DOHH2 (cell line): ENCODE measurements around the gene FNDC10.

Source experiments
- EZH2phosphoT487 ChIP-seq: fragments of 200-600 bp; sonication (generic); IDR thresholded peaks from 2 replicates; pipeline ENCODE4 v1.6.1; 2017; ENCODE audit warnings: borderline replicate concordance, mild to moderate bottlenecking, antibody characterized with exemption, low read length, moderate library complexity, mixed read lengths
- TF ChIP-seq, protein P1 (sequence below): fragments of 200-600 bp; sonication (generic); IDR thresholded peaks from one replicate; pipeline ENCODE4 v1.5.1; 2014; ENCODE audit warnings: antibody characterized with exemption, mild to moderate bottlenecking, low read depth, low read length; ENCODE audit not compliant: poor library complexity, severe bottlenecking

DNA sequence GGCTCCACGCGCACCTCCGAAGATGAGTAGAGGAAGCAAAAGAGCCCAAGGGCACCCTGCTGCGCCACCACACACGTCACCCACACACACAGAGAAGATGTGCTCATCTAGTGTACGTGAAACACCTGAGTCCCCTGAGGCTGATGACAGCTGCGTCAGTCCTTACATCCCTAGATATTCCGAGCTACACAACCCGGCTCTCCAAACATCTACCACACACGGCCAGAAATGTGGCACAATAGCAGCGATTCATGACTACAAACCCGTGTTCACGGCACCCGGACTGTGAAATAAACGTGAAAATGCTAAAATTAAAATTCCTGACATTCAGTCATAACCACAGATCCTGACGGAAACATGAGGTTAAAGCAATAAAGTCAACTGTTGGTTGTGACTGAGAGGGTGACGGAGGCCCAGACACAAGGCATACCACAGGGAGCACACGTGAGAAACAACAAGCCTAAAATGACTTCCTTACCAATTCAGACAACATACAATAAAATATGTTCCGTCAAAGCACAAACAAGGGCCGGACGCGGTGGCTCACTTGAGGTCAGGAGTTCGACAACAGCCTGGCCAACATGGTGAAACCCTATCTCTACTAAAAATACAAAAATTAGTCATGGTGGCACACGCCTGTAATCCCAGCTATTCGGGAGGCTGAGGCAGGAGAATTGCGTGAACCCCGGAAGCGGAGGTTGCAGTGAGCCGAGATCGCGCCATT, 32.6 kb downstream of the FNDC10 start:
- TF ChIP-seq, protein P1, sequence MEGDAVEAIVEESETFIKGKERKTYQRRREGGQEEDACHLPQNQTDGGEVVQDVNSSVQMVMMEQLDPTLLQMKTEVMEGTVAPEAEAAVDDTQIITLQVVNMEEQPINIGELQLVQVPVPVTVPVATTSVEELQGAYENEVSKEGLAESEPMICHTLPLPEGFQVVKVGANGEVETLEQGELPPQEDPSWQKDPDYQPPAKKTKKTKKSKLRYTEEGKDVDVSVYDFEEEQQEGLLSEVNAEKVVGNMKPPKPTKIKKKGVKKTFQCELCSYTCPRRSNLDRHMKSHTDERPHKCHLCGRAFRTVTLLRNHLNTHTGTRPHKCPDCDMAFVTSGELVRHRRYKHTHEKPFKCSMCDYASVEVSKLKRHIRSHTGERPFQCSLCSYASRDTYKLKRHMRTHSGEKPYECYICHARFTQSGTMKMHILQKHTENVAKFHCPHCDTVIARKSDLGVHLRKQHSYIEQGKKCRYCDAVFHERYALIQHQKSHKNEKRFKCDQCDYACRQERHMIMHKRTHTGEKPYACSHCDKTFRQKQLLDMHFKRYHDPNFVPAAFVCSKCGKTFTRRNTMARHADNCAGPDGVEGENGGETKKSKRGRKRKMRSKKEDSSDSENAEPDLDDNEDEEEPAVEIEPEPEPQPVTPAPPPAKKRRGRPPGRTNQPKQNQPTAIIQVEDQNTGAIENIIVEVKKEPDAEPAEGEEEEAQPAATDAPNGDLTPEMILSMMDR, result no peak
- no peak for TF ChIP-seq EZH2phosphoT487
